HG02870 (cell line): ENCODE results near the gene MACROD2.
"Not testable (repeated sequence)": the region's sequence is repeated elsewhere in the genome, so short reads cannot be mapped to it uniquely, and the experiment has no call there.

ENCODE experiments used
- ATAC-seq: cut with Tn5 transposase; IDR thresholded peaks from one replicate; pipeline ENCODE4 v1.9.1; 2021; ENCODE audit warnings: mild to moderate bottlenecking, moderate library complexity; ENCODE audit not compliant: unreplicated experiment

The MACROD2 gene

GRCh38 chr20:15119852-15120487 is 1124.7 kb downstream of the MACROD2 start:
- no peak for ATAC-seq

GRCh38 chr20:15122613-15123012 is 1127.3 kb downstream of the MACROD2 start:
- no peak for ATAC-seq

- ATAC-seq: no peak
These were observed 1135.9 kb downstream of the MACROD2 start for GRCh38 chr20:15131176-15131575.

GRCh38 chr20:15138548-15139126 is 1143.3 kb downstream of the MACROD2 start:
- no peak for ATAC-seq

GRCh38 chr20:15139522-15139921 is 1144.2 kb downstream of the MACROD2 start:
- no peak for ATAC-seq

GRCh38 chr20:15140286-15140685 is 1145.0 kb downstream of the MACROD2 start:
- no peak for ATAC-seq

- ATAC-seq: not testable (repeated sequence)
These were observed 1145.6 kb downstream of the MACROD2 start for GRCh38 chr20:15140940-15141339.

- no peak for ATAC-seq
These were observed 1146.5 kb downstream of the MACROD2 start for GRCh38 chr20:15141861-15142260.

GRCh38 chr20:15143478-15143877 is 1148.2 kb downstream of the MACROD2 start:
- no peak for ATAC-seq

GRCh38 chr20:15144916-15145315 is 1149.6 kb downstream of the MACROD2 start:
- ATAC-seq: no peak

GRCh38 chr20:15146948-15147347 is 1151.6 kb downstream of the MACROD2 start:
- ATAC-seq: no peak

- ATAC-seq: no peak
These were observed 1158.8 kb downstream of the MACROD2 start for GRCh38 chr20:15154070-15154469.

GRCh38 chr20:15155848-15156401 is 1160.6 kb downstream of the MACROD2 start:
- no peak for ATAC-seq

GRCh38 chr20:15158533-15158932 is 1163.2 kb downstream of the MACROD2 start:
- no peak for ATAC-seq

- peak; percentile 80 for ATAC-seq
These were observed 1166.8 kb downstream of the MACROD2 start for GRCh38 chr20:15162079-15162647.

GRCh38 chr20:15163632-15164031 is 1168.3 kb downstream of the MACROD2 start:
- ATAC-seq: no peak

GRCh38 chr20:15164726-15165125 is 1169.4 kb downstream of the MACROD2 start:
- ATAC-seq: no peak

- no peak for ATAC-seq
These were observed 1171.4 kb downstream of the MACROD2 start for GRCh38 chr20:15166744-15167143.

GRCh38 chr20:15171016-15171415 is 1175.7 kb downstream of the MACROD2 start:
- ATAC-seq: no peak

GRCh38 chr20:15176929-15177328 is 1181.6 kb downstream of the MACROD2 start:
- no peak for ATAC-seq

GRCh38 chr20:15178581-15178980 is 1183.3 kb downstream of the MACROD2 start:
- no peak for ATAC-seq

- ATAC-seq: no peak
These were observed 1184.1 kb downstream of the MACROD2 start for GRCh38 chr20:15179381-15179780.
